HG03280 (cell line): ENCODE results near the gene VPS54.
A peak's percentile ranks its signal among the peaks of the same experiment; 100 is the strongest.
"Not testable (repeated sequence)": the region's sequence is repeated elsewhere in the genome, so short reads cannot be mapped to it uniquely, and the experiment has no call there.

Source experiments
- ATAC-seq: cut with Tn5 transposase; IDR thresholded peaks from one replicate; pipeline ENCODE4 v1.9.1; 2021; ENCODE audit warnings: mild to moderate bottlenecking, moderate library complexity; ENCODE audit not compliant: unreplicated experiment

Gene VPS54

DNA sequence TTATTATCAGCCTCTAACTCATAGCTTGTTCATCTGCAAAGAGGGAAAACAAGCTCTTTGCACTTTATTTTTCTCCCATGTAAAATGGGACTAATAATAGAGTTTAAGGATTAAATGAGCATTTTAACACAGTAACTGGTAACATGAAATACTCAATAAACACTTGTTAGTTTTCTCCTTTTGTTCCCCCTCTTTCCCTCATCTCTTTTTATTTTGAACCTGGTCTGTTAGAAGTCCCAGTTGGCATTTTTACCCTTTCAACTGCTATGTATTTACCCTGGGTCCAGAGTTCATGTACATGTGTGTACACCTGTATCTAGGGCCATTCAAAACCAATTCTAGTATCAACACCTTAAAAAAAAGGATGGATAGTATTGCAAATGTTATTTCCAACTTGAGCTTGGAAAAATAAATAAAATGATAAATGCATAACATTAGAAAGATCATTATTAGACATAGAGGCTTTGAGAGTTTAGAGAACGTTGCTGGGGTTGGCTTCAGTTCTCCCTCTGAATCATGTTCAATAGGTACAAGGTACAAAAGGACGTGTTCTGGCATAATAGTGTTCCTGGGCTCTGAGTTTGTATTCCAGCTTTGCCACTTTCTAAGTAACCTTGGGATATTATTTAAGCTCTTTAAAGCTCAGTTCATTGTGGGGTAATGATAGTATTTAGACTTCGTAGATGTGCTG, 5.2 kb upstream of the VPS54 start:
- ATAC-seq: no peak

DNA sequence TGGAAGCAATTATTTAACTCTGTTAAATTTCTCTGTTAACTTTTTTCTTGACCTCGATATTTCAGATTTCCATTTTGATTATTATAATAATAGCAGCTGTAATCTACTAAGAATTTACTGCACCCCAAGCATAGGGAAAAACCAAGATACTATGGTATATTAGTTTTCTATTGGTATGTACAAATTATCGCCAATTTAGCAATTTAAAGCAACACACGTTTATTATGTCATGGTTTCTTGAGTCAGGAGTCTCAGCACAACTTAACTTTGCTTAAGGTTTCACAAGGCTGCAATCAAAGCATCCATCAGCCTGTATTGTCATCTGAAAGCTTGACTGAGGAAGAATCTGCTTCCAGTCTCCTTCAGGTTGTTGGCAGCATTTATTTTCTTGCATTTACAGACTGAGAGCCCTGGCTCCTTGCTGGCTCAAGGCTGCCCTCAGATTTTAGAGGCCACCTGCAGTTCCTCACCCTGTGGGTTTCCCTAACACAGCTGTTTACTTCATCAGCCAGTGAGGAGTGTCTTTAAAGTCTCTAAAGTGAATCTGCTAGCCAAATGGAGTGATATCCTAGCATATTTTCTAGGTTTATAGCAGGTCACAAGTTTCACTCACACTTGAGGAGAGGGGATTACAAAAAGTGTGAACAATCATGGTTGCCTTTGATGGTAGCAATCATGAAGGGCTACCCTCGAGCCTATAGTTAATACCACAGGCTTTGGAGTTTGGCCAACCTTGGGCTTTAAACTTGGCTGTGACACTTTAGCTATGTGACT, 4.4 kb upstream of the VPS54 start:
- no peak for ATAC-seq

DNA sequence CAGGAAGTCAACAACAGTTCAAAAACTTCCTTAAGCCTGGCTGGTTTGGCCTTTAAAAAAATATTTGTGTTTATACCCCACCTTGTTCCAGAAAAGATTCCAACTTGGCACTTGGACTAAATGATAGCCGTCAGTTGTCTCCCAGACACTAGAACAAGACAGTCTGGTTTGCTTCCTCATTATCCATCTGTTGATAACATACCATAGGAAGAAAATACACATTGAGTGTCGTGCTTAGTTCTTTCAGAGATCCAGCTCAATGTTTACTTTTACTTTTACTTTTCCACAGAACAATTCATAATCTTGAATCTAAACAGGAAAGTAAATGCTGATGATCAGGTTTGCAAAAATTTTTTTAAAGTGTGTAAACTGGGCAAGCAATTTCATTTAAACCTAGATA, 2.4 kb upstream of the VPS54 start:
- no peak for ATAC-seq

DNA sequence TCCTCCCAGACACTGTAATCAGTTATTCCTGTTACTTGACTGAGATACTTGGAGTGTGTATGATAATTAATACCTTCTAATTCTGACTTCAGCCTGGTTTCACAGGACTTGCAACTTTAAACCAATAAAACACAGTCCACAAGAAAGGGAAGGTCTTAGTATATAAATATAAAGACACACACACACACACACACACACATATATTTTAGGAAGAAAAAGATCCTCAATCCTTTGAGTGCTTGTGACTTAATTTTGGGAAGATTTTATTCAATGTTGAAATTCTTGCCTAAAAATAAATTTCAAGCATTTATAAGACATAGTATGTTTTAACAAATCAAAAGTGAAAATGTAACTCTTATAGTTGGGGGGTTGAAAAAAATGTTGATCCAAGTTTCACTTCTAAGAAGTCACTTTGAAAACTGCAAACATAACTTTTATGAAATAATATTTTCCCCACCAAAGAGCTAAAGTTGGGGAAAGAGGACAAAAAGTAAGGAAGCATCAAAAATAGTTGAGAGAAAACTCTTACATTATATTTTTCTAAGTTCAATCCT, 824 bp upstream of the VPS54 start:
- no peak for ATAC-seq

DNA sequence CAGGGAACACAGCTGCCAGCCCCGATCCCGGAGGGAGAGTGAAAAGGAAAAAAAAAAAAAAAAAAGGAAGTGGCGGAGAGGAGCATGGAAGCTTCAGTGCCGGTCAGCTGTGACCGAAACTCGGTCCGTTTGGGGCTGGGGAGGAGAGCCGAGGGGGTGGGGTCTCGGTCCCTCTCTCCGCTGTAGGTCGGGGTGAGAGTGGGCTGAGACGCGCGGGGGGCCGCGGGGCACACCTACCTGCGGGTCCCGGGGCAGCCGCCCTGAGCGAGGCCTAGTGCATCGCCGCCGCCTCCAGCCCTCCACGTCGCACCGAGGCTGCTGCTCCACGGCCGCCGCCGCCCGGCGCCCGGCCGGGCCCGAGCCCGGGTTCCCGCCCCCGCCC, 536 bp downstream of the VPS54 start:
- ATAC-seq: peak; percentile 54

DNA sequence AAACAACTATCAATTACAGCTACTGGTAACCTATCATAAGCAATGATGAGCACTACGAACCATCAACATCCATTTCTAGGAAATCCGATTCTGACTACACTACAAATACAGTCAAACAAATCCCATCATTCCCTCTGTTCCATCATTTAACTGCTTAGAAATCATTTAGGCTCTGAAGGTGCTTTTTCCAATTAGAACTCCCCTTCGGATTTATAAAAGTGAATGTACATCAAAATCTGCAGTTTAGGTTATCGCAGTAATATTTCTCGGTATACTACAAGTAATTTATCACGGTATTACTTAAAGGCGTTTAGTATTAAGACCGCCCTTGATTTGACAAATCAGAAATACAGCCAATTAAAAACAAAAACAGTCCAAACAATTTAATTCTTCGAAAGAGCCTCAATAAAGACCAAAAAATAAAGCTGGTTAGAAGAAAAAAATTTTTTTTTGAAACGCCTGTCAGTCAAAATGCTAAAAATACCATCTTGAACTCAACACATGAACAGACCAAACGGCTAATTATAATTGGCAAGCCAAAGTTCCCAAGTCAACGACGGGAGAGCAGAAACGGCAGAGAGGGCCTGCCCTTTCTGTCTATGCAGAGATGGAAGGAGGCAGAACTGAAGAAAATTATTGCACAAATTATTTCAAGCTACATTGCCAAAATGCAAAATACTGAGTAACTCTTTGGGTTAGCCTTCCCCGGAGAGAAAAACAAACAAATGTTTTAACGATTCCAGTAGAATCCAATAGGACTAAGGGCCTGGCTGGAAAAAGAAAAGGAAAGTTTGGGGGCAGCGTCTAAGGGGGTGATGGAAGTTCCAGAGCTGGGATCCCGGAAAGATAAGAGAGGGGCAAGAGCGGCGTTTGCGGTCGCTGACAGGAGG, 1.2 kb downstream of the VPS54 start:
- no peak for ATAC-seq

DNA sequence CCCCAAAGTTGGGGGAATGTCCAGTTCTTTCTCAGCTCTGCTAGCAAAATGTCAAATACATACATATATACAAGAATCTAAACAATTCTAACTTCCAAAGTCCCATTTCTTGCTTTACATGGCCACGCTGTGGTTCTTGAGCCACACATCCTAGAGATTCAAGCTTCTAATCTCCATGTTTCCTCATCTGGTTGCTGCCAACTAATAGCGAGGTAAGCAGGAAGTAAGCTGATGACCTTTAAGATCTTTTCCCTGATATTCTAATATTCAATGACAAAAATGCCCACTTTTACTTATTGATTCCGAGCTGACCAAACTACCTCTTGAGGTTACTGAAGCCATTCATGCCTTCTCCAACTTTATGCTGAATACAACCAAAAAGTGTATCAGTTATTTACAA, 3.3 kb downstream of the VPS54 start:
- no peak for ATAC-seq

DNA sequence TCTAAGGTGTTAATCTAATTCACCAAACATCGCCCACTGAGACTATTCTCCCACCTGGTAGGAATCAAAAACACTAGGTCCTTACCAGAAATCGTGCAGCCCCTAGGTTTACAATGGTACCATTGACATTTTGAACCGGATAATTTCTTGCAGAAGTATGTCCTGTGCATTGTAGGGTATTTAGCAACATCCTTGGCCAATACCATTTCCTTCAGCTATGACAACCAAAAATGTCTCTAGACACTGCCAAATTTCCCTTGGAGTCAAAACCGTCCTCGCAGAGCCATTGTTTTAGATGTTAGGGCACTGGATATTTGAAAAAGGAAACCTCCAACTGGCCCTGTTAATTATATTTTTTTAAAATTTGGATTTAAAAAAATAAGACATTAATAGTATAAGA, 3.8 kb downstream of the VPS54 start:
- ATAC-seq: no peak

DNA sequence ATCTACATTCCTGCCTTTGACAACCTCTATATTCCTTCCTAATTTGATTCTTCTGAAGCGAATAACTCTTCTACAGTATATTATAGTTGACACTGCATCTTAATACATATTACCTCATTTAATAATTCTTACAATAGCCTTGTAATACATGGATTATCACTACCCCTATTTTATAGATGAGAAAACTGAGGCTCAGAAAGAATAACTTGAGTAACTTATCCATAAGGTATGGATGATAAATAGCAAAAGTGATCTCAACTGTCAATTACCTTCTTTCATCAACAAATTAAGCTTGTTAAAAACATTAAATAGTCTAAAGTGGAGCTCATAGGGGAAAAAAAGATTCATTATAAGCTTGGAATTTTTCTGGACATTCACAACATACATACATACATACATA, 4.6 kb downstream of the VPS54 start:
- ATAC-seq: no peak

DNA sequence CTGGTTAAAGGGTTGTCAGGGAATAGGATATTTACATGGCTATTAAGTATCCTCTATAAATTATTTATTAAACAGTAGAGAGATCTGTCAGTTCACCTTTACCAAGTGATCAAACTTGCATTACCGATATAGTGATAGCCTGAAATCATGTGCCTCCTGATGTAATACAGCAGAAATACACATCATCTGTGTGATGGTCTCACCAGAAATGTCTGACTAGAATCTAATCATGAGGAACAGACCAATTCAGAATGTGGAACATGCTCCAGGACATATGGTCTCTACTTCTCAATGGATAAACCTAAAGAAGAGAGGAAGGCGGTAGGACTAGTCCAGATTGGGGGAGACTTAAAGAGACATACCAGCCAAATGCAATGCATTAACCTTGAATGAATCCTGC, 6.2 kb downstream of the VPS54 start:
- ATAC-seq: no peak

DNA sequence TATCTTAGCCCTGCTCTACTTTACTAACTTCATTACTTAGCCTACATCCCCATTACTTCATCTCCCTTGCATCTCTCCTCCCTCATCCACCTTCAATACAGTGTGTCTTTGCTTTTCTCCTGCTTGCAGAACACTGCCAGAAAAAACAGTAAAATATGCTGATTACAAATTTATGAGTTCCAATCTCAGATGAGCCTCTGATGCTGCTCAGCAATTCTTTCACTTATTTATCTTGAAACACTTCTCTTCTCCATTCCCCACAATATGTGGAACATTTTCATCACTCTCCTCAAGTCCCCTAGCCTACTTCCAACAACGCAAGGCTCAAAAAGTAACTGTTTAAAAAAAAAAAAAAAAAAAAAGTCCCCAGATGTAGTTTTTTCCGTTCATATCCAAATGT, 7.1 kb downstream of the VPS54 start:
- no peak for ATAC-seq

DNA sequence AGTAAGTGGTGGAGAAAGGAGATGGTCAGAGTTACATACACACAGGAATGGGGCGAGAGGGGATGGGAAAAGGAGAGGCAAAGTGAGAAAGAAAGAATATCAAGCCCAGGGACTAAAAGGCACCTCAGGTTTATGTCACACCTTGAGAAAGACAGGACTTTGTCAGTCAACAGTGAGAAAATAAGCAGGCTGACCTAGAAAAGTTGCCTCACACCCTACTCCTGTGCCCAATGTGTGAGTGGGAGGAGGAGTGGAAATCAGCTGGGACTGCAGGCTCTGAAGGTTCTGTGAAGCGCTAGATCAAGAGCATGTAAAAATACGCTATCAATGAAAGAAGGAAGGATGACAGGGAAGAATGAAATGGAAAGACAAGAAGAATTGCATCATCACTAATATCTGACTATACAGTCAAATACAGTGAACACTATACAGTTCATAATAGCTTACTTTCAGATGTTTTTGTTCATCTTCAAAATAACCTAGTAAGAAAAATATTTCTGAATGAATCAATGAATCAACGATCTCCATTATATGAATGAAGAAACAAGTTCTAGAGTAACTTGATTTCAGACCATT, 10.7 kb downstream of the VPS54 start:
- no peak for ATAC-seq

DNA sequence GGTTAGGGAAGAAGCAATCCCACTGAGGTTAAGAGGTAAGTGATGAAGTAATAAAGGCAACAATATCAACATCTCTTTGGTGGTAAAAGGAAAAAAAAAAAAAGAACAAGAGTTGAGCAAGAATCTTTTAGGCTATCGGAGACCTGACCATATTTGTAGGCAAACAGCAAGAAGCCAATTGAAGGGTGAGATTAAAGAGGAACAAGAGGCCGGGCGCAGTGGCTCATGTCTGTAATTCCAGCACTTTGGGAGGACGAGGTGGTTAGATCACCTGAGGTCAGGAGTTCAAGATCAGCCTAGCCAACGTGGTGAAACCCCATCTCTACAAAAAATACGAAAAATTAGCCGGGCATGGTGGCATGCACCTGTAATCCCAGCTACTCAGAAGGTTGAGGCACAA, 11.3 kb downstream of the VPS54 start:
- ATAC-seq: no peak

DNA sequence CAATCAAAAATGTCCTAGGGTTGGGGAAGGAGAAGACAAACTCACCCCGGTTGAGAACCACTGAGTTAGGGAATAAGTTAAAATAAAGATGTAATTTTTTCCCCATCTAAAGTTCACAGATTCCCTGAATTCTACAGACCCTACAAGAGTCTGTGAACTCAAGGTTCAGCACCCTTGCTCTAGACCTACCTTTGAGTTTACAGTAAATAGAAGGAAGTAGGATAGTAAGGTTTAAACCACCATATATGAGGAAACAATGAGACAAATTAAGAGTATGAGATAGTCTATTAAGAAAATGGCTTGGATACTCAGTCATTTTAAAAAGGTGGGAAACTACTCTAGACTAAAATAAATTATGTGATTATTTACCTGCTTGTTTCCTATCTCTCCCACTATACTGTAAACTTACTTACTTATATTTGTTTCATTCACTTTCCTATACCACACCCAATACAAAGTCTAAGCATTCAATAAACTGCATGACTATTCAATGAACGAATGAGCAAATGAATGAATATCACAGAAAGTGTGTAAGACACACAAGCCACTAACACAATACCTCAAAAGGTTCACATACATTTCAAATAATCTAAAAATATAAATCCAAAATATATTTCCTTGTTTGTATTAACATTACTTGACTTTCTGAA, 13.4 kb downstream of the VPS54 start:
- ATAC-seq: no peak

DNA sequence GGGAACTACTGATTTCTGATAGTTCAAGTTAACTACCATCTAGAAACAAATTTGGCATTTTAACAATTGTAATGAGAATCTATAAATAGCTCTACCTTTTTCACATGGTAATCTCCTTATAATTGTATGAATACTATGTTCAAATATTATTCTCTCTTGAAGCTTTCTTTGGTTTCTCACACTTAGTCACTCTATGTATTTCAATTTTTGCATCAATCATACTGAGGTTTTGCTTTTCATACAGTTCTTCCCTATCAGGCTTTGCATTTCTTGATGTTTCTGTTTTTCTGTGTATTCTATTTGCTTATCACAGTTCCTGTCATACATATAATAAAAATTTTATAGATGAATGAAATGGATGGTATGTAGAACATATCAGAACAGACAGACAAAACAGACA, 16.0 kb downstream of the VPS54 start:
- ATAC-seq: no peak

DNA sequence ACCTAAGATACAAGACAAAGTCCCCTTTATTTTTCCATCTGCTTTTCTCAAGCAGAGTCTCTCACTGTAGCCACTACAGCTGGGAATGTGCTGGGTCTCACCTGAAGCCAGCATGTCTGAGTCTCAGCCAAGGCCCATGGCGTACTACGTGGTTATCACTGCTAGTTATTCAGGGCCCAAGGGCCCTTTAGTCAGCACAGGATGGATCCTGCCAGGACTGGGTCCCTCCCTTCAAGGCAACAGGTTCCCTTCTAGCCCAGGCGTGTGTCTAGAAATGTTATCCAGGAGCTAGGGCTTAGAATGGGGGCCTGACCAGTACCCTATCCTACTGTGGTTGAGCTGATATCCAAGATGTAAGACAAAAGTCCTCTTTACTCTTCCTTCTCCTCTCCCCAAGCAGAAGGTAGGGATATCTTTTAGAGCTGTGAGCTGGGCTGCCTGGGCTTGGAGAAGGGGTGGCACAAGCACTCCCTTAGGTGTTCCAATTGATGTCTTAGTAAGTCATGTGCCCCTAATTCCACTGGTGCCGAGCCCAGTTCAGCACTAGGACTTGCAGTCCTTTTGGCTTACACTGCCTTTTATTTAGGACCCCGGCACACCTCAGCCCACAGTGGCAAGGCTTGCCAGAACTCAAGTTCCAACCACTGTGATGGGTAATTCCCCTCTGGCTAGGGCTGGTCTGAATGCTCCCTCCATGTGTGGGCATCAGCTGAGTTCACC, 17.7 kb downstream of the VPS54 start:
- ATAC-seq: no peak

DNA sequence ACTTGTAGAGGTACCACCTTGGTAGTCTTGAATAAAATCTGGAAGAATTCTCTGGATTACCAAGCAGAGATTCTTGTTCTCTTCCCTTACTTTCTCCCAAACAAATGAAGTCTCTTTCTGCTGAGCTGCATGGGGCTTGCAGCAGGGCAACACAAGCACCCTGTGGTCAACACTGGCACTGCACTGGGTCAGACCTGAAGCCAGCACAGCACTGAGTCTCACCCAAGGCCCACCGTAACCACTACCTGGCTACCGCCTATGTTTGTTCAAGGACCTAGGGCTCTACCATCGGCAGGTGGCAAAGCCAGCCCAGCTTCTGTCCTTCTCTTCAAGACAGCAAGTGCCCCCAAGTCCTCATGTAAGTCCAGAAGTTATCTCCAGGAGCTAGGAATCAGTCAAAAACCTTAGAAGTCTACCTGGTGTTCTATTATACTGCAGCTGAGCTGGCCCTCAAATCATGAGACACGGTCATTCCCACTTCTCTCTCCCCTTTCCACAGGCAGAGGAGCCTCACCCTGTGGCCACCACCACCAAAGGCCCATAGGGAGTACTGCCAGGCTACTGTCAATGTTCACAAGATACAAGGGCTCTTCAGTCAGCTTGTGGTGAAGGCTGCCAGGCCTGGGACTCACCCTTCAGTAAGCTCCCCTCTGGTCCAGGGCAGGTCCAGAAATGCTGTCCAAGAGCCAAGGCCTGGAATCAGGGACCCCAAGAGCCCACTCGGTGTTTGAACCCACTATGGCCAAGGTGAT, 18.4 kb downstream of the VPS54 start:
- no peak for ATAC-seq

DNA sequence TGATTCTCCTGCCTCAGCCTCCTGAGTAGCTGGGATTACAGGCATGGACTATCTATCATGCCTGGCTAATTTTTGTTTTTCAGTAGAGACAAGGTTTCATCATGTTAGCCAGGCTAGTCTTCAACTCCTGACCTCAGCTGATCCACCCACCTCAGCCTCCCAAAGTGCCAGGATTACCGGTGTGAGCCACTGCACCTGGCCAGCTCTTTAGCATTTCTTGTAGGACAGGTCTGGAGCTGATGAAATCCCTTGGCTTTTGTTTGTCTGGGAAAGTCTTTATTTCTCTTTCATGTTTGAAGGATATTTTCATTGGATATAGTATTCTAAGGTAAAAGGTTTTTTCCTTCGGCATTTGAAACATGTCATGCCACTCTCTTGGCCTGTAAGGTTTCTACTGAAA, 20.2 kb downstream of the VPS54 start:
- ATAC-seq: no peak

DNA sequence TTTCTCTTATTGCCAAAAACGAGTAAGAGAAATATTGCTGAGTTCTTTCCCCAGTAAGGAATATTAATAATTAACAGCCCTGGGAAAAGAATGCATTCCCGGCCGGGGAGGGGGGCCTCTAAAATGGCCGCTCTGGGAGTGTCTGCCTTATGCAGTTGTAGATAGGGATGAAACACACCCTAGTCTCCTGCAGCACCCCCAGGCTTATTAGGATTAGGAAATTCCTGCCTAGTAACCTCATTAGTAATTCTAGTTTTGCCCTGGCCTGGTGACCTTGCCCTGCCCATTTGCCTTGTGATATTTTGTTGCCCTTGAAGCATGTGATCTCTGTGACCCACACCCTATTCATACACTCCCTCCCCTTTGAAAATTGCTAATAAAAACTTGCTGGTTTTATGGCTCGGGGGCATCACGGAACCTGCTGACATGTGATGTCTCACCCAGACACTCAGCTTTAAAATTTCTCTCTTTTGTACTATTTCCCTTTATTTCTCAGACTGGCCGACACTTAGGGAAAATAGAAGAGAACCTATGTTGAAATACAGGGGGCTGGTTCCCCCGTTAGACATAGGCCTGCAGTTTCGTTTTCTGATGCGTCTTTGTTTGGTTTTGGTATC, 22.5 kb downstream of the VPS54 start:
- not testable (repeated sequence) for ATAC-seq
